Adrenal gland (tissue), 5 donors: ENCODE results near the gene PSMB7.

Source experiments
- POLR2A ChIP-seq, 2 donors: fragments of 450-650 bp; IDR thresholded peaks; one replicate each; pipeline ENCODE4 v1.6.1; 2017; ENCODE audit warnings: antibody characterized with exemption in 2 of 2, mild to moderate bottlenecking in 2 of 2, moderate library complexity in 1 of 2
- TF ChIP-seq, protein P1 (sequence below), 6 experiments: fragments of 450-650 bp in 4 of 6; fragments of 200-600 bp in 2 of 6; sonication (generic) in 1 of 6; IDR thresholded peaks; 1 replicate in 5 of 6; 2 replicates in 1 of 6; pipeline versions ENCODE4 v1.5.1 to v1.8.0; 2016 to 2021; ENCODE audit warnings: antibody characterized with exemption in 6 of 6, mild to moderate bottlenecking in 2 of 6, moderate library complexity in 1 of 6
- donor health status: DM: no; HTN: no; CAD: no.

DNA sequence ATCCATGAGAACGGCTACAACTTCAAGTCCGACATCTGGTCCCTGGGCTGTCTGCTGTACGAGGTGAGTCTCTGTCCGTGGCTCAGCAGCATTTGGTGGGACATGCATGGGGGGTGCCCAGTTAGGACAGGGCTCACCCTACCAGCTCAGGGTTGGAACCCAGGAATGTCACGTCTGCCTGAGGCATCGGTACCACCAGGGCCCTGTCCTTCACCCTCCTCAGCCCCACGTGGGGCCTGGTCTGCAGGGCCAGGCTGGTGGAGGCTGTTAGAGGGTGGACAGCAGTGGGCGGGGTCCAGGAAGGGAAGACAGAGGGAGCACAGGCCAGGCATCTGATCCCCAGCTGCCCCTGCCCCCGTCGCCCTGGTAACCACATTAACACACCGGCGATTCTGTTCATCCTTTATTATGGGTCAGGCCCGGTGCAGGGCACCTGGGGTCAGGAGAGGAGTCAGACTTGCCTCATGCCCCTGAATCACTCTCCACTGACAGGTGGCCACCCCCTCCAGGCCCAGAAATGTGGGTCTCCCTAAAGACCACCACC, 75.6 kb downstream of the PSMB7 start:
- TF ChIP-seq, protein P1, sequence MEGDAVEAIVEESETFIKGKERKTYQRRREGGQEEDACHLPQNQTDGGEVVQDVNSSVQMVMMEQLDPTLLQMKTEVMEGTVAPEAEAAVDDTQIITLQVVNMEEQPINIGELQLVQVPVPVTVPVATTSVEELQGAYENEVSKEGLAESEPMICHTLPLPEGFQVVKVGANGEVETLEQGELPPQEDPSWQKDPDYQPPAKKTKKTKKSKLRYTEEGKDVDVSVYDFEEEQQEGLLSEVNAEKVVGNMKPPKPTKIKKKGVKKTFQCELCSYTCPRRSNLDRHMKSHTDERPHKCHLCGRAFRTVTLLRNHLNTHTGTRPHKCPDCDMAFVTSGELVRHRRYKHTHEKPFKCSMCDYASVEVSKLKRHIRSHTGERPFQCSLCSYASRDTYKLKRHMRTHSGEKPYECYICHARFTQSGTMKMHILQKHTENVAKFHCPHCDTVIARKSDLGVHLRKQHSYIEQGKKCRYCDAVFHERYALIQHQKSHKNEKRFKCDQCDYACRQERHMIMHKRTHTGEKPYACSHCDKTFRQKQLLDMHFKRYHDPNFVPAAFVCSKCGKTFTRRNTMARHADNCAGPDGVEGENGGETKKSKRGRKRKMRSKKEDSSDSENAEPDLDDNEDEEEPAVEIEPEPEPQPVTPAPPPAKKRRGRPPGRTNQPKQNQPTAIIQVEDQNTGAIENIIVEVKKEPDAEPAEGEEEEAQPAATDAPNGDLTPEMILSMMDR (IDR thresholded peaks at IDR 0.05): no peak
- no peak for TF ChIP-seq POLR2A (IDR thresholded peaks at IDR 0.05)
